Endodermal cell (in vitro differentiated cells): Measurements from ENCODE around the gene BPIFB2. TPM values are rescaled to one million over a fixed set of nuclear protein-coding genes. Genes with fewer than 3 reads are reported as not detected.

Source experiments
- DNase-seq: peaks from one replicate; pipeline ENCODE4 v3.0.0-alpha.2; 2017
- H3K27ac ChIP-seq: 2 replicates; pipeline ENCODE4 v1.5.1; 2013; ENCODE audit warnings: mild to moderate bottlenecking, low read depth, low read length, moderate library complexity
- H3K27me3 ChIP-seq: 2 replicates; pipeline ENCODE4 v1.6.1; 2013; ENCODE audit warnings: mild to moderate bottlenecking, low read length, moderate library complexity; ENCODE audit not compliant: insufficient read depth, control insufficient read depth, poor library complexity, severe bottlenecking
- H3K36me3 ChIP-seq: 2 replicates; pipeline ENCODE4 v1.7.0; 2013; ENCODE audit warnings: mild to moderate bottlenecking, low read length, moderate library complexity; ENCODE audit not compliant: control insufficient read depth, insufficient read depth
- H3K4me1 ChIP-seq: one replicate; pipeline ENCODE4 v1.7.0; 2013; ENCODE audit warnings: low read length; ENCODE audit not compliant: control insufficient read depth, insufficient read depth
- H3K4me3 ChIP-seq: 2 replicates; pipeline ENCODE4 v1.5.1; 2013; ENCODE audit warnings: mild to moderate bottlenecking, low read length, moderate library complexity
- H3K9ac ChIP-seq: 2 replicates; pipeline ENCODE4 v1.6.1; 2013; ENCODE audit warnings: mild to moderate bottlenecking, low read length, moderate library complexity; ENCODE audit not compliant: poor library complexity, severe bottlenecking; ENCODE audit errors: extremely low read depth
- H3K9me3 ChIP-seq: 2 replicates; pipeline ENCODE4 v1.6.1; 2013; ENCODE audit warnings: mild to moderate bottlenecking, low read length, moderate library complexity; ENCODE audit not compliant: control insufficient read depth
- H3K27ac Mint-ChIP-seq: 2 replicates; pipeline ENCODE4 v1.8.0; 2020; ENCODE audit warnings: mixed read lengths
- H3K27me3 Mint-ChIP-seq: 2 replicates; pipeline ENCODE4 v1.8.0; 2021; ENCODE audit warnings: mild to moderate bottlenecking, mixed read lengths; ENCODE audit not compliant: insufficient read depth
- H3K36me3 Mint-ChIP-seq: 2 replicates; pipeline ENCODE4 v1.8.0; 2020; ENCODE audit warnings: low read depth, mixed read lengths
- H3K4me1 Mint-ChIP-seq: 2 replicates; pipeline ENCODE4 v1.8.0; 2020; ENCODE audit warnings: mixed read lengths
- H3K4me3 Mint-ChIP-seq: 2 replicates; pipeline ENCODE4 v1.8.0; 2020; ENCODE audit warnings: mild to moderate bottlenecking, moderate library complexity, mixed read lengths
- H3K9me3 Mint-ChIP-seq: 2 replicates; pipeline ENCODE4 v1.8.0; 2020; ENCODE audit warnings: mild to moderate bottlenecking, mixed read lengths
- WGBS, 2 experiments: methylation state at CpG; one replicate each; pipeline versions ENCODE4 v1.1.5 to v1.1.7; 2013; ENCODE audit warnings: missing lambda C conversion rate in 2 of 2, mixed read lengths in 1 of 2; ENCODE audit not compliant: insufficient coverage in 1 of 2, insufficient read length in 1 of 2; 5-methylcytosine and 5-hydroxymethylcytosine counted together
- total RNA-seq, 2 donors: library from RNA; stranded (reverse); fragmentation: NEBNext Ultra II Directional in 1 of 2; extraction: Animal tissue kit (Norgen Biotek cat#: 25700) in 1 of 2; gene quantifications; 2 replicates in 1 of 2; 3 replicates in 1 of 2; pipeline ENCODE4 v1.2.1, GENCODE V29; 2021
- TF ChIP-seq, protein P1 (sequence below): fragments of 200-600 bp; sonication (generic); conservative IDR thresholded peaks from 2 replicates; pipeline ENCODE4 v1.5.0; 2021; ENCODE audit warnings: antibody characterized with exemption, mild to moderate bottlenecking

Gene BPIFB2
- total RNA-seq, 2 donors from 2014 or later: not detected

DNA sequence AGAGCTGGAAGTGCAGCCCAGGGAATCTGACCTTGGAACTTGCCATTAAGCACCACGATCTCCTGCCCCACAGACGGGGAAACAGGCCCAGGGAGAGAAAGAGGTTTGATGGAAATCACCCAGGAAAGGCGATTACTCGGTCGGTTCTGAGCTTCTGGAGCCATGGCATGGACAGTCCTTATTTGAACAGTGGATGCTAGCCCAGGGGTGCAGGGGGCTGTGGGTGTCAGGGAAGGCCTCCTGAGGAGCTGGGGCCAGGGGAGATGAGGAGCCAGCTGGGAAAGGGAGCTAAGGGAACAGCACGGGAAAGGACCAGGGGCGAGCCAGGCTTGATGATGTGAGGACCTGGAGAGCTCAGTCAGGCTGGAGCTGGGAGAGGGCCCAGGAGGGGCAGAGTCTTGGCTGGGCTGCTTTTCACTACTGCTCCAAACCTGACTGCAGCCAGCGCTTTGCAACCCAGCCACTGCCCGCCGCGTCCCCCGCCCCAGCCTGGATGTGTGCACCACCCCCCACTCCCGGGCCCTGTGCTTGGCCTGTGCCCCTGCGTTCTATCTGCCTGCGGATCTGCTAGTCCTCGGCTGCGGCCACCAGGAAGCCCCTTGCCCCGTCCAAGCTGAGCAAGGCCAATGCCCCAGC lies 21.1 kb upstream of the BPIFB2 start:
- Mint-ChIP-seq H3K27ac (peak overlapping the region; percentile 46), H3K27me3 (no peaks in the 10 kb centered on the region), H3K4me3 (no peak overlapping the region), H3K4me1 (peaks cover 21% of the 10 kb centered on the region), H3K9me3 (no peaks in the 10 kb centered on the region), H3K36me3 (no peaks in the 10 kb centered on the region)
- no peak overlapping the region for H3K4me3 ChIP-seq
- H3K4me1 ChIP-seq: no peaks in the 10 kb centered on the region
- no peak for DNase-seq
- no peak overlapping the region for H3K27ac ChIP-seq
- TF ChIP-seq, protein P1, sequence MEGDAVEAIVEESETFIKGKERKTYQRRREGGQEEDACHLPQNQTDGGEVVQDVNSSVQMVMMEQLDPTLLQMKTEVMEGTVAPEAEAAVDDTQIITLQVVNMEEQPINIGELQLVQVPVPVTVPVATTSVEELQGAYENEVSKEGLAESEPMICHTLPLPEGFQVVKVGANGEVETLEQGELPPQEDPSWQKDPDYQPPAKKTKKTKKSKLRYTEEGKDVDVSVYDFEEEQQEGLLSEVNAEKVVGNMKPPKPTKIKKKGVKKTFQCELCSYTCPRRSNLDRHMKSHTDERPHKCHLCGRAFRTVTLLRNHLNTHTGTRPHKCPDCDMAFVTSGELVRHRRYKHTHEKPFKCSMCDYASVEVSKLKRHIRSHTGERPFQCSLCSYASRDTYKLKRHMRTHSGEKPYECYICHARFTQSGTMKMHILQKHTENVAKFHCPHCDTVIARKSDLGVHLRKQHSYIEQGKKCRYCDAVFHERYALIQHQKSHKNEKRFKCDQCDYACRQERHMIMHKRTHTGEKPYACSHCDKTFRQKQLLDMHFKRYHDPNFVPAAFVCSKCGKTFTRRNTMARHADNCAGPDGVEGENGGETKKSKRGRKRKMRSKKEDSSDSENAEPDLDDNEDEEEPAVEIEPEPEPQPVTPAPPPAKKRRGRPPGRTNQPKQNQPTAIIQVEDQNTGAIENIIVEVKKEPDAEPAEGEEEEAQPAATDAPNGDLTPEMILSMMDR: no peak
- WGBS, 2 experiments: 80 to 92% methylated on average over 10 to 18 of the region's 18 CpGs
- no peak overlapping the region for H3K9ac ChIP-seq
- H3K36me3 ChIP-seq: no peaks in the 10 kb centered on the region
- no peaks in the 10 kb centered on the region for H3K27me3 ChIP-seq
- H3K9me3 ChIP-seq: no peaks in the 10 kb centered on the region

GRCh38 chr20:32987044-32987825 lies 20.3 kb upstream of the BPIFB2 start:
- Histone ChIP-seq H3K9me3 (no peaks in the 10 kb centered on the region), H3K9ac (no peak overlapping the region), H3K36me3 (no peaks in the 10 kb centered on the region), H3K4me1 (no peaks in the 10 kb centered on the region), H3K27ac (no peak overlapping the region), H3K27me3 (no peaks in the 10 kb centered on the region), H3K4me3 (no peak overlapping the region)
- H3K36me3 Mint-ChIP-seq: no peaks in the 10 kb centered on the region
- H3K4me1 Mint-ChIP-seq: peaks cover 21% of the 10 kb centered on the region
- TF ChIP-seq, protein P1: no peak
- 91 to 95% methylated on average over 6 to 10 of the region's 11 CpGs for WGBS, 2 experiments
- peak overlapping the region; percentile 39 for H3K27ac Mint-ChIP-seq
- H3K9me3 Mint-ChIP-seq: no peaks in the 10 kb centered on the region
- H3K4me3 Mint-ChIP-seq: no peak overlapping the region
- DNase-seq: no peak
- H3K27me3 Mint-ChIP-seq: no peaks in the 10 kb centered on the region

GRCh38 chr20:32988008-32988407 lies 19.5 kb upstream of the BPIFB2 start:
- DNase-seq: no peak
- Mint-ChIP-seq H3K36me3 (no peaks in the 10 kb centered on the region), H3K27ac (no peak overlapping the region), H3K9me3 (no peaks in the 10 kb centered on the region), H3K4me3 (no peak overlapping the region), H3K4me1 (peaks cover 17% of the 10 kb centered on the region), H3K27me3 (no peaks in the 10 kb centered on the region)
- Histone ChIP-seq H3K9me3 (no peaks in the 10 kb centered on the region), H3K36me3 (no peaks in the 10 kb centered on the region), H3K27ac (no peak overlapping the region), H3K9ac (no peak overlapping the region), H3K4me3 (no peak overlapping the region), H3K4me1 (no peaks in the 10 kb centered on the region), H3K27me3 (no peaks in the 10 kb centered on the region)
- 96 to 97% methylated on average over 11 to 16 of the region's 16 CpGs for WGBS, 2 experiments
- TF ChIP-seq, protein P1: no peak
